ENCODE measurements around the gene PRR23E.

GRCh38 chr3:127195417-127195816 lies 2.5 kb downstream of the PRR23E start:
- TF ChIP-seq POLR2AphosphoS5 (IDR thresholded peaks at IDR 0.05), result no peak
- TF ChIP-seq CTCF (IDR thresholded peaks at IDR 0.05; ENCODE audit: poor library complexity, severe bottlenecking), result no peak
- TF ChIP-seq EZH2 (IDR thresholded peaks at IDR 0.05; ENCODE audit: borderline replicate concordance, insufficient read depth, low read length, poor library complexity, severe bottlenecking), result no peak
